ENCODE results near the gene NKAPL. TPM values are rescaled to one million over a fixed set of nuclear protein-coding genes. Genes with fewer than 3 reads are reported as not detected.

NKAPL gene
- total RNA-seq, 1 donor from 2014 or later, result not detected

DNA sequence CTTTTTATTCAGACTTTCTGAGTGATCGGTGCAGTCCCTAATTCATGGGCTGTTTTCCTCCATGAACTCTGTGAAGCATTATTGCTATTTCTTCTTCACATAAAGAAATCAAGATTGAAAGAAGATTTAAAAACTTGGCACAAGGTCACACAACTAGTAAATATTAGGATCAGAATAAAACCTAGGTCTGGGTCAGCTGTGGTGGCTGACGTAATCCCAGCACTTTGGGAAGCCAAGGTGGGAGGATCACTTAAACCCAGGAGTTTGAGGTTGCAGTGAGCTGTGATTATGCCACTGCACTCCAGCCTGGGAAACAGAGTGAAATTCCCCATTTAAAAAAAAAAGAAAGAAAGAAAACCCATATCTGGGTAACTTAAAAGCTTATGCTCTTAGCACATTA is 32.6 kb upstream of the NKAPL start:
- H3K27ac Mint-ChIP-seq, result no peak overlapping the region
- no peaks in the 10 kb centered on the region for H3K9me3 ChIP-seq (ENCODE audit: low read depth)
- H3K9ac ChIP-seq, result no peak overlapping the region
- H3K27ac ChIP-seq, result no peak overlapping the region
- peaks cover 4% of the 10 kb centered on the region for H3K27me3 Mint-ChIP-seq (ENCODE audit: insufficient read depth, low read depth)
- TF ChIP-seq EZH2 (IDR thresholded peaks at IDR 0.05) (no peak), EZH2phosphoT487 (IDR thresholded peaks at IDR 0.05) (no peak)
- TF ChIP-seq, protein P1, sequence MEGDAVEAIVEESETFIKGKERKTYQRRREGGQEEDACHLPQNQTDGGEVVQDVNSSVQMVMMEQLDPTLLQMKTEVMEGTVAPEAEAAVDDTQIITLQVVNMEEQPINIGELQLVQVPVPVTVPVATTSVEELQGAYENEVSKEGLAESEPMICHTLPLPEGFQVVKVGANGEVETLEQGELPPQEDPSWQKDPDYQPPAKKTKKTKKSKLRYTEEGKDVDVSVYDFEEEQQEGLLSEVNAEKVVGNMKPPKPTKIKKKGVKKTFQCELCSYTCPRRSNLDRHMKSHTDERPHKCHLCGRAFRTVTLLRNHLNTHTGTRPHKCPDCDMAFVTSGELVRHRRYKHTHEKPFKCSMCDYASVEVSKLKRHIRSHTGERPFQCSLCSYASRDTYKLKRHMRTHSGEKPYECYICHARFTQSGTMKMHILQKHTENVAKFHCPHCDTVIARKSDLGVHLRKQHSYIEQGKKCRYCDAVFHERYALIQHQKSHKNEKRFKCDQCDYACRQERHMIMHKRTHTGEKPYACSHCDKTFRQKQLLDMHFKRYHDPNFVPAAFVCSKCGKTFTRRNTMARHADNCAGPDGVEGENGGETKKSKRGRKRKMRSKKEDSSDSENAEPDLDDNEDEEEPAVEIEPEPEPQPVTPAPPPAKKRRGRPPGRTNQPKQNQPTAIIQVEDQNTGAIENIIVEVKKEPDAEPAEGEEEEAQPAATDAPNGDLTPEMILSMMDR (IDR thresholded peaks at IDR 0.05), result no peak
- H3K79me2 ChIP-seq (ENCODE audit: low read depth), result peaks cover 29% of the 10 kb centered on the region
- H4K20me1 ChIP-seq (ENCODE audit: low read depth), result no peaks in the 10 kb centered on the region
- no peak for DNase-seq (ENCODE audit: low spot score)
- H3K36me3 Mint-ChIP-seq, result peaks cover 33% of the 10 kb centered on the region
- H3K4me3 ChIP-seq, result peak overlapping the region; percentile 93
- H3F3A ChIP-seq (ENCODE audit: low read depth), result no peaks in the 10 kb centered on the region
- H3K4me1 Mint-ChIP-seq, result peaks cover 10% of the 10 kb centered on the region
- H3K4me1 ChIP-seq, result peaks cover 6% of the 10 kb centered on the region
- H3K27me3 ChIP-seq, result peaks cover 30% of the 10 kb centered on the region
- peak overlapping the region; percentile 84 for H3K4me2 ChIP-seq
- peak overlapping the region; percentile 97 for H3K4me3 Mint-ChIP-seq
- H3K36me3 ChIP-seq, result peaks cover 22% of the 10 kb centered on the region
- H3K9me3 Mint-ChIP-seq, result no peaks in the 10 kb centered on the region
- no peak overlapping the region for H2AFZ ChIP-seq (replicated peaks)

- Histone ChIP-seq H3K27me3 (no peaks in the 10 kb centered on the region), H3K9ac (no peak overlapping the region), H3K4me3 (no peak overlapping the region), H3K36me3 (peaks cover 28% of the 10 kb centered on the region), H3K79me2 (ENCODE audit: low read depth) (peaks cover 6% of the 10 kb centered on the region), H3F3A (ENCODE audit: low read depth) (no peaks in the 10 kb centered on the region), H3K4me2 (no peak overlapping the region), H4K20me1 (ENCODE audit: low read depth) (peaks cover 6% of the 10 kb centered on the region), H3K4me1 (no peaks in the 10 kb centered on the region), H2AFZ (replicated peaks) (no peak overlapping the region), H3K9me3 (ENCODE audit: low read depth) (no peaks in the 10 kb centered on the region), H3K27ac (no peak overlapping the region)
- H3K4me1 Mint-ChIP-seq, result no peaks in the 10 kb centered on the region
- H3K27me3 Mint-ChIP-seq (ENCODE audit: insufficient read depth, low read depth), result no peaks in the 10 kb centered on the region
- H3K9me3 Mint-ChIP-seq, result no peaks in the 10 kb centered on the region
- H3K36me3 Mint-ChIP-seq, result peaks cover 56% of the 10 kb centered on the region
- no peak for TF ChIP-seq EZH2 (IDR thresholded peaks at IDR 0.05)
- TF ChIP-seq, protein P1 (IDR thresholded peaks at IDR 0.05), result no peak
- no peak for TF ChIP-seq EZH2phosphoT487 (IDR thresholded peaks at IDR 0.05)
- no peak overlapping the region for H3K27ac Mint-ChIP-seq
- no peak overlapping the region for H3K4me3 Mint-ChIP-seq
- no peak for DNase-seq (ENCODE audit: low spot score)
These were observed 26.3 kb upstream of the NKAPL start for GRCh38 chr6:28232785-28233184.

- H3K4me2 ChIP-seq, result peak overlapping the region; percentile 18
- no peaks in the 10 kb centered on the region for H3F3A ChIP-seq (ENCODE audit: low read depth)
- H3K9ac ChIP-seq, result no peak overlapping the region
- H3K27ac ChIP-seq, result no peak overlapping the region
- no peaks in the 10 kb centered on the region for H3K4me1 ChIP-seq
- H3K36me3 ChIP-seq, result peaks cover 9% of the 10 kb centered on the region
- Mint-ChIP-seq H3K9me3 (no peaks in the 10 kb centered on the region), H3K27ac (no peak overlapping the region), H3K4me1 (no peaks in the 10 kb centered on the region), H3K36me3 (peaks cover 43% of the 10 kb centered on the region), H3K27me3 (ENCODE audit: insufficient read depth, low read depth) (no peaks in the 10 kb centered on the region), H3K4me3 (no peak overlapping the region)
- no peaks in the 10 kb centered on the region for H3K9me3 ChIP-seq (ENCODE audit: low read depth)
- no peaks in the 10 kb centered on the region for H3K79me2 ChIP-seq (ENCODE audit: low read depth)
- no peak overlapping the region for H3K4me3 ChIP-seq
- DNase-seq (ENCODE audit: low spot score), result peak; percentile 15
- H4K20me1 ChIP-seq (ENCODE audit: low read depth), result peaks cover 6% of the 10 kb centered on the region
- no peak overlapping the region for H2AFZ ChIP-seq (replicated peaks)
- H3K27me3 ChIP-seq, result no peaks in the 10 kb centered on the region
- TF ChIP-seq EZH2phosphoT487 (IDR thresholded peaks at IDR 0.05), result no peak
These were observed 23.1 kb upstream of the NKAPL start for GRCh38 chr6:28235912-28236452.

GRCh38 chr6:28239636-28240035 is 19.5 kb upstream of the NKAPL start:
- H3K4me1 ChIP-seq, result no peaks in the 10 kb centered on the region
- H2AFZ ChIP-seq (replicated peaks), result no peak overlapping the region
- TF ChIP-seq EZH2phosphoT487 (IDR thresholded peaks at IDR 0.05), result no peak
- TF ChIP-seq, protein P1 (IDR thresholded peaks at IDR 0.05), result no peak
- no peak for TF ChIP-seq EZH2 (IDR thresholded peaks at IDR 0.05)
- no peaks in the 10 kb centered on the region for H3K9me3 Mint-ChIP-seq
- no peak overlapping the region for H3K4me3 Mint-ChIP-seq
- no peaks in the 10 kb centered on the region for H3K9me3 ChIP-seq (ENCODE audit: low read depth)
- peaks cover 5% of the 10 kb centered on the region for H4K20me1 ChIP-seq (ENCODE audit: low read depth)
- no peak overlapping the region for H3K4me3 ChIP-seq
- no peak overlapping the region for H3K4me2 ChIP-seq
- no peaks in the 10 kb centered on the region for H3K36me3 ChIP-seq
- H3K4me1 Mint-ChIP-seq, result no peaks in the 10 kb centered on the region
- no peaks in the 10 kb centered on the region for H3K27me3 ChIP-seq
- no peak overlapping the region for H3K27ac Mint-ChIP-seq
- H3F3A ChIP-seq (ENCODE audit: low read depth), result peaks cover 6% of the 10 kb centered on the region
- no peaks in the 10 kb centered on the region for H3K27me3 Mint-ChIP-seq (ENCODE audit: insufficient read depth, low read depth)
- H3K36me3 Mint-ChIP-seq, result peaks cover 25% of the 10 kb centered on the region
- no peak overlapping the region for H3K9ac ChIP-seq
- no peaks in the 10 kb centered on the region for H3K79me2 ChIP-seq (ENCODE audit: low read depth)
- H3K27ac ChIP-seq, result no peak overlapping the region
- DNase-seq (ENCODE audit: low spot score), result no peak
